H1 (cell line): ENCODE results near the gene NEB.

Source experiments
- JUN ChIP-seq: IDR thresholded peaks from 2 replicates; pipeline ENCODE4 v1.6.1; 2011; ENCODE audit warnings: low read depth, mild to moderate bottlenecking, improper control_type of control experiment, low read length
- KDM4A ChIP-seq: IDR thresholded peaks from one replicate; pipeline ENCODE4 v1.7.1; 2012; ENCODE audit warnings: low read depth, mild to moderate bottlenecking, moderate library complexity, low read length, inconsistent platforms; ENCODE audit not compliant: severe bottlenecking

DNA sequence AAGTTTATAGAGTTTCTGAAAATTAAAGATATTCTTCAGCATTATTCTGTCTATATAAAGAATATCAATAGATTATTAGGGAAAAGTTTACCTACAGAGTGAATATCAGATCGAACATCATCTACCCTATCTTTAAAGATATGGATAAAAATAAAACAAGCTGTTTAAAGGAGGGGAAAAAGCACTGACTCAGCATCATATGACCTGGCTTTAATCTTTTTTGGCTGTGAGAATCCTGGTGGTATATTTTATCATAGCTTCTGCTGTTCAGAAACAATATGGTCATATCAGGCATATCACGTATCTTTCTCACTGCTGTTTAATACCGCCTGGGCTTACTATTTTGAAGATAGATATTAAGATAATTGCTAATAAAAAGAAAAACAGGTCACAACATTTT is 80.2 kb downstream of the NEB start:
- TF ChIP-seq KDM4A, result no peak
- TF ChIP-seq JUN, result no peak
